AML-193 (cell line): ENCODE data around the gene CSPG5.
A peak's percentile ranks its signal among the peaks of the same experiment; 100 is the strongest.

Experiments used
- DNase-seq, 2 experiments: peaks; one replicate each; lab custom pipeline; 2025; lab: John Stamatoyannopoulos, UW

Gene CSPG5

DNA sequence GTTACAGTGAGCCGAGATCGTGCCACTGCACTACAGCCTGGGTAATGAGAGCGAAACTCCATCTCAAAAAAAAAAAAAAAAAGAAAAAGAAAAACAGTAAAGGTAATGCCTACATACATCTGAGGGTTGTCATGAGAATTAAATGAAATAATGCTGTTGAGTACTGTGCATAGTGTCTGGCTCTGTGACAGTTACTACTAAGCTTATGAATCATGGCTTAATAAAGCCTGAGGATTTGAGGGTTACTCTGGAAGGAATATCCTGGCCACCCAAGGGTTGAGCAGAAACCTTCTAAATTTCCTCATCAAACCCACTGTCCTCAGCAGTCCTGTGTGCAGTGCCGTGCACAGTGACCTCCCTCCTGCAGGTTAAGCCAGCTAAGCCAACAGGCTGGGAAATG, 38.4 kb downstream of the CSPG5 start:
- DNase-seq = no peak

GRCh38 chr3:47536967-47537366, 41.7 kb downstream of the CSPG5 start:
- no peak for DNase-seq

- DNase-seq = no peak
These were observed 42.3 kb downstream of the CSPG5 start for GRCh38 chr3:47536221-47536891.

- DNase-seq = no peak
These were observed 44.6 kb downstream of the CSPG5 start for GRCh38 chr3:47533996-47534454.

- DNase-seq = no peak
These were observed 45.2 kb downstream of the CSPG5 start for GRCh38 chr3:47533481-47533880.

DNA sequence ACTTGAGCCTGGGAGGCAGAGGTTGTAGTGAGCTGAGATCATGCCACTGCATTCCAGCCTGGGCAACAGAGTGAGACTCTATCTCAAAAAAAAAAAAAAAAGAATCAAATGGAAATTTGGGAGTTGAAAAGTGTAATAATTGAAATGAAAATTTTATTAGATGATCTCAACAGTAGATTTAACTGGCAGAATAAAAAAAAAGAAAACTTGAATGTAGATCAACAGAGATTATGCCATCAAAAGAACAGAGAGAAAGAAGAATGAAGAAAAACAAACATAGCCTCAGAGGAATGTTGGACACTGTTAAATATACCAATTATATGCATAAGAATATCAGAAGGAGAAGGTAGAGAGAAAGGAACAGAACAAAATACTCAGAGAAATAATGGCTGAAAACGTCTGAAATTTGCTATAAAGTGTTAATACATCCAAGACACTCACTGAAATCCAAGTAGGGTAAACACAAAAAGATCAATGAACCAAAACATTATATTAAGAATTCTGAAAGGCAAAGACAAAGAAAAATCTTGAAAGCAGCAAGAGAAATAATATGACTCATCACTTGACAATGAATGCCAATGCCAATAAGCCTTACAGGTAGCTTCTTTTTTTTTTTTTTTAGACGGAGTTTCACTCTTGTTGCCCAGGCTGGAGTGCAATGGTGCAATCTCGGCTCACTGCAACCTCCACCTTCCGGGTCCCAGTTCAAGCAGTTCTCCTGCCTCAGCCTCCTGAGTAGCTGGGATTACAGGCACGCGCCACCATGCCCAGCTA, 50.5 kb downstream of the CSPG5 start:
- no peak for DNase-seq

GRCh38 chr3:47525617-47526016, 53.0 kb downstream of the CSPG5 start:
- DNase-seq = no peak

DNA sequence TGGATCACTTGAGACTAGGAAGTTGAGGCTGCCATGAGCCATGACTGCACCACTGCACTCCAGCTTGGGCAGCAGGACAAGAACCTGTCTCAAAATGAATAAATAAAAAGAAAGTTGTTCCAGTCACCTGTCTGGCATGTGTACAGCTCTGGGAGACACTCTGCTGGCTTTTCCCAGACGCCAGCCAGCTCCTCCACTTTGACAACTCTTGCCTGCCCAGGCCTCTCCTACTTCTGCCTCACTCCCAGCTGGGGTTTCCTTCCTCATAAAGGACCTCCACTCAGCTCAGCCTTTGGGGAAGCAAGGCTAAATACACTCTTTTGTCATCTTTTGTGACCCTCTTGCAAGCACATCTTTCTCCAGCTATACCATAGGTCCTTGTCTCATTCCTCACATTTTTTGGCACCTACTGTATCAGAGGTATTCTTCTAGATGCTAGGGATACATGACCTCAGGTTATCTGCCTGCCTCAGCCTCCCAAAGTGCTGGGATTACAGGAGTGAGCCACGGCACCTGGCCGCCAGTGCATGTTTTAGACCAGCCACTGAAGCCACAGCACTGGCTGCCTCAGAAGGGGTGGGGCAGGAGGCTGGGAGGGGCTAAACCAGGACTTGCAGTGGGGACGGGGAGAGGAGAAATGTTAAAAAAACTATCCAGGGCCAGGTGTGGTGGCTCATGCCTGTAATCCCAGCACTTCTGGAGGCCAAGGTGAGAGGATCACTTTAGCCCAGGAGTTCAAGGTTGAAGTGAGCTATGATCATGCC, 55.2 kb downstream of the CSPG5 start:
- DNase-seq = no peak

DNA sequence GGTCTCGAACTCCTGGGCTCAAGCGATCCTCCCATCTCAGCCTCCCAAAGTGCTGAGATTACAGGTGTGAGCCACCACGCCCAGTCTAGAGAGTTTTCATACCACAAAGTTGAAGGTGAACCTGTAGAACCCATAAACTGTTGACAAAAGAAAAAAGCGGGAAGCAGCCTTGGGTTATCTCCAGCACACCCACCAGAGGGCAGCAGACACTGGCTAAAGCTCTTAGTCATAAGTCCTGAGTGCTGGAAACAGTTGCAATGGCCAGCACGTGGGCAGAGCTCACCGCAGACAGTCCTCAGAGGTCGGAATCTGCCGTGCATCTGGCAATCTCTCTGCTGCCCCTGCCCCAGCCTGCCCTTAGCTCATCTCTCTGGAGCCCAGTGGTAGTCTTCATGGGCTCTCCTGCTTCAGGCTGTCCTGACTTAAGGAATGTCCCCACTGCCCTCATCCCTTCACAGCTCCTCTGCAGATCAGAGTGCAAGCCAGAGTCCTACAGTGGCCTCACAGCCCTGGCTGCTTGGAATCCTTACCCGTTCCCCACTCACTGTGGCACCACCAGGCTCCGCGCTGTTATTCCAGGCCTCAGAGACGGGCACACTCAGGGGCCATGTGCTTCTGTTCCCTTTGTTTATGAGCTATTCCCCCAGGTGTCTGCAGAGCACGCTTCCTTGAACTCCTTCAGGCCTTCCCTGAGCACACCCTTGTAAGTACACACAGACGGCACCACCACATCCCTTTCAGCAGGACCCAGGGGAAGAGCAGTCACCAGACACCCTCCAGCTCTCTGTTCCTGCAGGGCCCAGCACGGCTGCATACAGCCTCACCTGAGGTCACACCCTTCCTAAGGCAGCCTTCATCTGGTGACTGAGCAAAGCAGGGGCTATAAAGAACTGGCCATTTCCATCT, 56.3 kb downstream of the CSPG5 start:
- peak; percentile 96 to 98 for DNase-seq

DNA sequence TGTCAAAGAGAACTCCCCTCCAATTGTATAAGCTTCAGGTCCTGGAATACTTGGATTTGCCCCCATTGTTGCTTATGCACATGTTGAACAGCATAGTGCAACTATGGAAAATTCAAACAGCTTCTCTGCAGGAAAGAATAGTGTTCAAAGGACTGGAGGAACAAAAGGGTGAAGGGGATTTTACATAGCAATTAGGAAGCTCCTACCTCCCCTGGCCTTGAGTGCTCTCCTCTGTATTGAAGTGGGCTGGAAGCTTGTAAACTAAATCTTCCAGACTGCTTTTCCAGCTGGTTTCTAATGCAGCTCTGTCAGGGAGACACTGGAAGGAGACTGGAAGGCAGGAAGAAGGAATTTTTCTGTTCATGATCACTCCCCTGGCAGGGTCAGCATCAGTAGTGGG, 57.9 kb downstream of the CSPG5 start:
- no peak for DNase-seq

GRCh38 chr3:47517937-47518336, 60.7 kb downstream of the CSPG5 start:
- DNase-seq = no peak

- DNase-seq = no peak
These were observed 62.8 kb downstream of the CSPG5 start for GRCh38 chr3:47515864-47516319.

DNA sequence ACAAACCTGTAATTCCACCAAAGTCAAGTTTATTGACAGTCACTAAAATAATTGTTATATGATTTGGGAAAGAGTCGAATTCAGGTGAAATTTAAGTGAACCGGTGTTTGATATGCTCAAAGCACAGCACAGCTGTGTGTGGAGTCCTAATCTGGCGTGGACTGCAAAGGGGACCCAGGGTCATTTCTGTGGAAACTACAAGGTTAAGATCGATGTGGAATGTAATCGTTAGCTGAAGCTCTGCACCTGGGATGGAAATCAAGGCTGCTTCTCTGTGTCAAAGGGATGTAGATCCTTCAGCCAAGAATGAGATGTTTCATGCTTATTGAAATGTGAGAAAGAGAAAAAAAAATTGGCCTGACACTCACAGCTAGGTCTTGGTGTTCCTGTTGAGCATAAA, 63.6 kb downstream of the CSPG5 start:
- DNase-seq = no peak

DNA sequence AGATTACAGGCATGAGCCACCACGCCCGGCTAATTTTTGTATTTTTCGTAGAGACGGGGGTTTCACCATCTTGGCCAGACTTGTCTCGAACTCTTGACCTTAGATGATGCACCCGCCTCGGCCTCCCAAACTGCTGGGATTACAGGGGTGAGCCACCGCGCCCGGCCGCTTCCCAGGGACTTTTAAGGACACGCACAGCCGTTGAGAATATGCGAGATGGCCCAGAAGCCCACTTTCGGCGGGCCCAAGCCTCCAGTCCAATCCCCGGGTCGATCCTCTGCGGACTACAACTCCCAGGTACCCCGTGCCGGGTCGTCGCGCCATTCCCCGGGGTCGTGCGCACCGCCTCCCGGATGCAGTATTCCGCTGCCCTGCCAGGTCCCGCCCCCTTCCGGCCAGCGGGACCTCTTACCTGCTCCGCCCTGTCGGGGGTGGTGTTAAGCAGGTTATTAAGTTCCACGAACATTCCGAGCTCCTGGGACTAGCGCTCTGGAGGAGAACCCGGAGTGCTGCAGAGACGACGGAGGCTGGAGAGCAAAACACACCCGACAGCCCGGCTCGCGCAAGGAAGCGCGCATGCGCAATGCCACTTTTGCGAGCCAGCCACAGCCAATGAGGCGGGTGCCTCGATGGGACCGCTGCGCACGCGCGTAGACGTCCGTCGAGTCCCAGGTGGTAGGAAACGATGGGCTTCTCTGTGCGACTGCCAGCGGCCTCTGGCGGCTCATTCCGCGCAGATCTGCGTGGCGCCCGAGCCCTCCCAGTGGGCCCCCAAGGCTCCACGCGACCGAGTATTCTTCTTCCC, 65.3 kb downstream of the CSPG5 start, which contains the start of gene ELP6:
Gene ELP6, minus strand, starts transcription at position 588 of the 805 bp plus-strand sequence. Its CDS starts 122 bp downstream, at position 466.
- DNase-seq = peak; percentile 97 to 98

GRCh38 chr3:47512416-47513124, 66.1 kb downstream of the CSPG5 start:
- peak; percentile 15 to 38 for DNase-seq
